GM18861 (cell line): Measurements from ENCODE around the gene CFAP97D2.

Source experiments
- ATAC-seq: cut with Tn5 transposase; IDR thresholded peaks from one replicate; pipeline ENCODE4 v1.9.1; 2021; ENCODE audit not compliant: unreplicated experiment

The CFAP97D2 gene

DNA sequence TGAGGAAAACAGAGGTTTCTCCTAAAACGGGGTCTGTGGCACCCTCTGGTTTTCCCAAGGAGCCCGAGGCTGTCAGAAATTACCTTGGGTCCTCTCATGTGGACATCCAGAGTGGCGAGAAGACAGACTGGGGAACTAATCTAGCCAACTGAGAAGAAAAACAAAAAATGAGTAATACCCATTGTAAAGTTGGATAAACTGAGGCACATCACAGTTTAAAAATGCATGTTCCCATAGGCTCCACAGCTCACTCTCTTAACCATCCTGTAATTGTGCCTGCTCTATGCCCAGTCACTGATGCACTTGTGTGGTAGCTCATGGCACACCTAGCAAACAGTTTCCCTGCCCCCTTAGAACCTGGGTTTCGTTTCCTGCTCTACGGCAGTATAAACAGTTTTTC is 87.2 kb downstream of the CFAP97D2 start:
- no peak for ATAC-seq

GRCh38 chr13:114268344-114269280 is 89.6 kb downstream of the CFAP97D2 start:
- no peak for ATAC-seq

GRCh38 chr13:114269281-114269770 is 90.3 kb downstream of the CFAP97D2 start:
- ATAC-seq, result no peak
